ENCODE results near the gene IL12RB1. TPM values are rescaled to one million over a fixed set of nuclear protein-coding genes. Genes with fewer than 3 reads are reported as not detected.

IL12RB1 gene
- 2.3 TPM for total RNA-seq
- long read RNA-seq, partial matches to known transcripts = 1 of 5 reads
- long read RNA-seq, other reads (novel, unspliced or antisense) = 0 of 5 reads

DNA sequence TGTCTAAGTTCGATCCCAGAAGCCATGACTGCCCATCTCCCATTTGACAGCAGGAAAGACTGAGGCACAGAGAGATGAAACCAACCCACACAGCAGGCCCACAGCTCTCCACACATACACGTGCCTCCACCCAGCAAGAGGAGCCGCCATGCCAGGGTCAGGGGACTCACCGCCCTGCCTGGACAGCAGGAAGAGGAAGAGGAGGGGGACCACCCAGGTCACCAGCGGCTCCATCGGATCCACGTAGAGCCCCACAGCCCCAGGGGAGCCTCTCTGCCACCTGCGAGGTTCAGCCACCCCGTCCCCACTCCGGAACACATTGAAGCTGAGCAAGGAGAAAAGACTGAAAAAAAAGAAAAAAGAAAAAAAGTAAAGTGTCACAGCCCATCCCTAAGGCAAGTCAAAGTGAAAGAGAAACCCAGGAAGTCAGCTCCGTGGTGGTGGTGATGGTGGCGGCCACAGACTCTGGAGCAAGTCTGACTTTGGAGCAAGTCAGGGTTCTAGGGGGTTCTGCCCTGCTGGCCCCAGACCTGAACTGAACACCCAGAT lies at the start of gene IL12RB1:
Gene IL12RB1, minus strand, starts transcription at position 345 of the 549 bp plus-strand sequence. Its CDS starts 111 bp downstream, at position 234.
- DNase-seq (ENCODE audit: low spot score) = no peak

GRCh38 chr19:18135712-18136584 lies 49.2 kb upstream of the IL12RB1 start:
- DNase-seq (ENCODE audit: low spot score) = no peak

DNA sequence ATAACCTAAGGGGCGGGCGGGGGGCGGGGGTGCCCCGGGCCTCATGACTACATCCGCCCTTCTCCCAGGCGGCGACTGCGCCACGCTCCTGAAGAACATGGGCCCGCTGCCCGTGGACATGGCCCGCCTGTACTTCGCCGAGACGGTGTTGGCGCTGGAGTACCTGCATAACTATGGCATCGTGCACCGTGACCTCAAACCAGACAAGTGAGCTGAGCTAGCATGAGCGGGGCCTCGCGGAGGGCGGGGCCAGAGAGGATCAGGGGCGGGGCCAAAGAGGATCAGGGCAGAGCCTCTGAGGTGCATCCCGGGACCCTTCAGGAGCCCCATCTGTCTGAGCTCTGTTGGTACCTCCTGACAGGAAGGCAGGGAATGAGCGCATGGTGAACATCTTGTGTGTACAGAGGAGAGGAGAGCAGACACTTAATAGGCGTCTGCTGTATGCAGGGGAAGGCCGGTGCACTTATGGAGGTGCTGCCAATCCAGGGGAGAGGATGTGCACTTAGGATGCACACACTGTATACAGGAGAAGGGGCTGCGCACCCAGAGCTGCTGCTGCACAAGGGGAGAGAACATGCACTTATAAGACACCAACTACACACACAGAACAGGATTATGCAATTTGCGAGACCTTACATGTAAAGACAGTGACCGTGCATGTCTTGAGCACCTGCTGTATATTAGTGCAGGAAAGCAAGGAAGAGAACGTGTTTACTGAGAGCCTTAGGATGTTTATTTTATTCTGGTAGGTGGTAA lies 45.3 kb upstream of the IL12RB1 start:
- no peak for DNase-seq (ENCODE audit: low spot score)

DNA sequence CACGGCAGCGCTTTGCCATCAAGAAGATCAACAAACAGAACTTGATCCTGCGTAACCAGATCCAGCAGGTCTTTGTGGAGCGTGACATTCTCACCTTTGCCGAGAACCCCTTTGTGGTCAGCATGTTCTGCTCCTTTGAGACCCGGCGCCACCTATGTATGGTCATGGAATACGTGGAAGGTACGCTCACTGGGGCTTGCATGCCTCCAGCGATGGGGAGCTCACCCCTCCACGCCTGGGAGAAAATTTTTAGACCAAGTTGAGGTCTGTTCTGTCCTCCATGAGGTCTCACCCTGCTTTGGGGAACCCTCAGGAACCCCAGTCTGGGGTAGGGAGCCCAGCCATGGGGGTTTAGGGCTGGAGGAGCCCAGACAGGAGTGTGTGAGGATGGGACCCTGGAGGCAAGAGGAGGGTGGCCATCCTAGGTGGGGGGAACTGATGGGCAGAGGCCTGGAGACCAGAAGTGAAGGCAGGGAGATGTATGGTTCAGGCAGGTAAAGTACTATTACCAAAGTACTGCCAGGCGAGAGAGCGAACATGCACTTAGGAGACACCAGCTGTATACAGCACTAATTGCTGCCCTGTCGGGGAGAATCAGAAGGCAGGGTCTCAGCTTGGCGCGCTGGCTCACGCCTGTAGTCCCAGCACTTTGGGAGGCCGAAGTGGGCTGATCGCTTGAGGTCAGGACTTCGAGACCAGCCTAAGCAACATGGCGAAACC lies 43.9 kb upstream of the IL12RB1 start:
- no peak for DNase-seq (ENCODE audit: low spot score)

DNA sequence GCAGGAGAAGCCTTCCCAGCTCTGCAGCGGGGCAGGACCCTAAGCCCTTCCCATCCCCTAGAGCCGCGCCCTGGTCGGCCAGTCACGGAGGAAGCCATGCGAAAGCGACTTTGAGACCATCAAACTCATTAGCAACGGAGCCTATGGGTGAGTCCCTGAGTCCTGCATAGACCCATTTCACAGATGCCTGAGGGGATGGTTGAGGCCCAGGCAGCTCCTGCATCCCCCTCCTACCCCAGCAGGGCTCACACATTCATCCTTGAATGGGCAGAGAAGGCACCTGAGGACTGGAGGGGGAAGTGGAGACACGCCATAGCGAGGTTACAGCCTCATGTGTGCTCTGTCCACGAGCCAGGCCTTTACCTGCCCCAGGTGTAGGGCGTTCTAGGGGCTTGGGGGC lies 42.1 kb upstream of the IL12RB1 start:
- no peak for DNase-seq (ENCODE audit: low spot score)

GRCh38 chr19:18128044-18128443 lies 41.3 kb upstream of the IL12RB1 start:
- no peak for DNase-seq (ENCODE audit: low spot score)

GRCh38 chr19:18126097-18126496 lies 39.4 kb upstream of the IL12RB1 start:
- DNase-seq (ENCODE audit: low spot score) = no peak

GRCh38 chr19:18123819-18124218 lies 37.1 kb upstream of the IL12RB1 start:
- no peak for DNase-seq (ENCODE audit: low spot score)

DNA sequence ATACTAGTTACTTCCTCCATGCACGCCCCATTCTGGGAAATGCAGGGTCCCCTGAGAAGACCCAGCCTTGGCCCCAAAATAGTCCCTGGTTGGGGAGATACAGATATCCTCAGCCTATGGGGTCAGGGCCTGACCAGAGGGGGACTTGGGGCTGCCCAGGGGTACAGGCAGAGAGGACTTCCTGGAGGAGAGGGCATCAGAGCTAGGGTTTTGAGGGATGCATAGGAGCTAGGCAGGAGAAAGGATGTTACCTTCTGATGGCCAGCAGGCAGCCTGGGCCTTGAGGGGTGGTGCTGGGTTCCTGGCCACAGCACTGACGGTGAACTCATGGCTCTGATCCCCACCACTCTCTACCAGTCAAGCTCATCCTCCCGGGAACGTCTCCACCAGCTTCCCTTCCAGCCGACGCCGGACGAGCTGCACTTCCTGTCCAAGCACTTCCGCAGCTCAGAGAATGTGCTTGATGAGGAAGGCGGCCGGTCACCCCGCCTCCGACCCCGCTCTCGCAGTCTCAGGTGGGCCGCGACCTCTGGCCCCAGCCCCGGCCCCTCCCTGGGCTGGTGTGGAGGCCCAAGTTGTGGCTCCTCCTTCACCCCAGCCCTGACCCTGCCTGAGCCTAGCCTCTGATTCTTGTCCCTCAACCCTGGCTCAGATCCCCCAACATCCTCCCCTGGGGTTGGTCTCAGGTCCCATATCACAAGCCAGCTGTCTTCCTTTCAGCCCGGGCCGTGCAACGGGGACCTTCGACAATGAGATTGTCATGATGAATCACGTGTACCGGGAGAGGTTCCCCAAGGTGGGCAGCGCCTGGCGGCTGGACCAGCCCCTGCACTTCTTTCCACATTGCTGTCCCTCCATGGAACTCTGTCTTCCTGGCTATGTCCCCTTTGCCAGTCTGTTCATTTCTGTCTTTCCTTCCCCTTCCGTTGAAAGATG lies 36.4 kb upstream of the IL12RB1 start:
- no peak for DNase-seq (ENCODE audit: low spot score)

DNA sequence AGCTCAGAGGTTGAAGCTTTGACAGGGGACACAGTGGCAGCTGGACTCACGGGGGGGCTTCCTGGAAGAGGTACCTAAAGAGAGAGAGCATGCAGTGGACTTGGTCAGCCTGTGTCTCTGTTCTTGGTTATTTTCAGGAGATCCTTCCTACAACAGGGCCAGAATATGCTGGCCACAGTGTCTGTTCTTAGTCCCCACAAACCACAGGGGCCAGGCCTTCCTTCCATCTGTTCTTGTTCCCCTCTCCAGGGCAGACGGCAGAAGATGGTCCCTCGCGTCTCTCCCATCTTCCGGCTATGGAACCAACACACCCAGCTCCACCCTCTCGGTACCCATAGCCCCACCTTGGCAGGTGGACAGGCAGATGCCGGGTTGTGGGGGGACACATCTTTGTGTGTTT lies 35.7 kb upstream of the IL12RB1 start:
- no peak for DNase-seq (ENCODE audit: low spot score)

DNA sequence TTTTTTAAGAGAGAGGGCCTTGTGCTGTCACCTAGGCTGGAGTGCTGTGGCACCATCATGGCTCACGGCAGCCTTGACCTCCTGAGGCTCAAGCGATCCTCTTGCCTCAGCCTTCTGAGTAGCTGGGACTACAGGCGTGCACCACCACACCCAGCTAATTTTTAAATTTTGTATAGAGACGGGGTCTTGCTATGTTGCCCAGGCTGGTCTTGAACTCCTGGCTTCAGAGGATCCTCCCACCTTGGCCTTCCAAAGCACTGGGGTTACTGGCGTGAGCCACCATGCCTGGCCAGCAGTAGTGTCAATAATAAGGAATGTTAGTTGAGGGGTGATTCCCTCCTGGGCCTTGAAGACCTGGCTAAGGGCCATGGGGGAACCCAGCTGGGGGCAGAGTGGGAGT lies 34.4 kb upstream of the IL12RB1 start:
- DNase-seq (ENCODE audit: low spot score) = no peak

DNA sequence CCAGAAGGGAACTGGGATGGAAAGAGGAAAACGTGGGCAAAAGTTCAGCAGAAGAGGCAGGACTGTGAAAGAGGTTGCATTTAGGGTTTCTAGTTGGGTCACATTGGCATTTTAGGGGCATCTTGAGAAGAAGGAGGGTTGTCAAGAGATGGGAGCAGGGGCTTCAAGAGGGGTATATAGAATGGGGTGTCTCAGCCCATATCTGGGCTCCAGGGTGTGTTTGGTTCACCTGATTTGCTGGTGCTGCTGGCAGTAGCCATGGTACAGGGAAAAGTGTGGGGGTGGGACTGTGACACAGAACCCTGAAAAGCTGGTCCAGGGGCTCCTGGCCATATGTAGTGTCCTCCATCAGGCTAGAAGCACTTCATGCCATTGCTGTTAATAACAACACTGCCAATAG lies 33.4 kb upstream of the IL12RB1 start:
- no peak for DNase-seq (ENCODE audit: low spot score)

GRCh38 chr19:18119717-18120105 lies 33.0 kb upstream of the IL12RB1 start:
- DNase-seq (ENCODE audit: low spot score) = no peak

DNA sequence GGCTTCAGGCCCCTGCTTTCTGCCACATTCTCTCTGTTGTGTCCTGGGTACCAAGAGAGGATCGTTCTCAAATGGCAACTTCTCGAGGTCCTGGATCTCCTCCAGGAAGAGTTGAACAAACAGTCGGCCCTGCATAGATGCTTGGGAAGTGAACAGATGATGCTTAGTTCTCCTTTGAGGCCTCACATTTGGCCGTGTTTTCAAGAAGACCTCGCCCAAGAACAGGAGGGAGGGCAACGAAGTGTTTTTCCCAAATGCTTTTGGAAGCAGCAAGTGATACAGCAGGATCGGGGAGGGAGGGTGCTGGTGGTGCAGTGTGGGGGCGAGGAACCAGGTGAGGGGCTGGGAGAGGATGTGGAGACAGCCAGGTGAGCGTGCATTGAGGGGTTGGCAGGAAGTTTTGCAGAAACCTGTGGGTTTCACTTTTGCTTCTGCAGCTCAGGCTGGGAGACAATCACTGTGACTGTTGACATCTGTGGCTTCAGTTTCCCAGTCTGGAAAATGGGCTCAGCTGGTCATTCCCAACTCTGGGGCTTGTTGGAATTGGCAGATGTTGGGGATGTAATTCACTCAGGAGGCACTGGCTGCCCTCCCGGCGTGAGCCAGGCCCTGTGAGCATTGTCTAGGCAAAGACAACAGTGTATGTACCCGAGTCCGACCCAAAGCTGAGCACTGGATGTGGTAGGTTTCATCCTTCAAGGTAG lies 32.4 kb upstream of the IL12RB1 start:
- DNase-seq (ENCODE audit: low spot score) = no peak

- DNase-seq (ENCODE audit: low spot score) = no peak
Measured at GRCh38 chr19:18118420-18119012, 31.8 kb upstream of the IL12RB1 start.

- peak; percentile 98 for DNase-seq (ENCODE audit: low spot score)
Measured at GRCh38 chr19:18117692-18118378, 31.1 kb upstream of the IL12RB1 start.

GRCh38 chr19:18117364-18117691 lies 30.6 kb upstream of the IL12RB1 start:
- DNase-seq (ENCODE audit: low spot score) = no peak

GRCh38 chr19:18114483-18114882 lies 27.7 kb upstream of the IL12RB1 start:
- no peak for DNase-seq (ENCODE audit: low spot score)

DNA sequence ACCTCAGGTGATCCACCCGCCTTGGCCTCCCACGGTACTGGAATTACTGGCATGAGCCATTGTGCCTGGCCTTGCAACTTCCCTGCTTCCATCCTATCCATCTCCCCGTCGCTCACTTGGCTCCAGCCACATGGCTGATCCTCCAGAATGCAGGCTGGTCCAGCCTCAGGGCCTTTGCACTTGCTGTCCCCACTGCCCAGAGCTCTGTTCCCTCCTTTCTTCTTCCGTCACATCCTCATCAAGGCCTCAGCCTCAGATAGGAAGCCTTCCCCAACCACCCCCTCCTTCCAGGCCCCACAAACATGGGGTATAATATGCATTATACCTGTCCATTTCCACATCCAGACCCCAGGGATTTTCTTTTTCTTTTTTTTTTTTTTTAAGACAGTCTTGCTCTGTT lies 27.1 kb upstream of the IL12RB1 start:
- DNase-seq (ENCODE audit: low spot score) = no peak

Data from mesenteric fat pad (tissue), 1 donor.